Spleen (tissue), 7 donors: Measurements from ENCODE around the gene ADD1.

Experiments used
- POLR2A ChIP-seq, 3 donors: fragments of 450-650 bp; IDR thresholded peaks; one replicate each; pipeline ENCODE4 v1.5.1; 2017; ENCODE audit warnings: antibody characterized with exemption in 3 of 3, mild to moderate bottlenecking in 1 of 3
- TF ChIP-seq, protein P1 (sequence below), 11 experiments: fragments of 200-600 bp in 7 of 11; fragments of 450-650 bp in 4 of 11; sonication (generic) in 4 of 11; IDR thresholded peaks in 8 of 11; conservative IDR thresholded peaks in 3 of 11; 1 replicate in 7 of 11; 2 replicates in 4 of 11; pipeline versions ENCODE4 v1.4.0 to v1.8.0; 2016 to 2021; ENCODE audit warnings: antibody characterized with exemption in 11 of 11, inconsistent platforms in 4 of 11, mild to moderate bottlenecking in 1 of 11
- donor health status: DM: no; HTN: no; CAD: no; lungs with moderate emphysema.
- donor health status: DM: no; HTN: no; CAD: no.
- donor health status: DM: no; HTN: no; CAD: no.

DNA sequence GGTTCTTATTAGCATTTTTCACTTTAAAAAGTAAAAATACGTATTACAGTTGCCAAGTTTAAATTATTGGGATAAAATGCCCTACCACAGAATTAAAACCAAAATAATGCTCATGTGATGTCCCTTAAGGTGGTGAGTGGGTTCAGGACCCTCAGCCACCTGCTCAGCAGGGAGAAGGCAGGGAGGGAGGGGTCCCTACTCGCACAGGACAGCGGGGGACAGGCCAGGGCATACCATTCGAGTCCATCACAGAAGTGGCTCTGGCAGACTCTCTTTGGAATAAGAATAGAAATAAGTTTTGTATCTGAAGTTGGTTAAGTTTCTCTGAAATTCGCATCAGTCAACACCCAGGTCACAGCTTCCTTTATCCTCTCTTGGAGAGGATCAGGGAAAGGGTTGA is 81.9 kb downstream of the ADD1 start:
- TF ChIP-seq POLR2A (IDR thresholded peaks at IDR 0.05): no peak
- TF ChIP-seq, protein P1, sequence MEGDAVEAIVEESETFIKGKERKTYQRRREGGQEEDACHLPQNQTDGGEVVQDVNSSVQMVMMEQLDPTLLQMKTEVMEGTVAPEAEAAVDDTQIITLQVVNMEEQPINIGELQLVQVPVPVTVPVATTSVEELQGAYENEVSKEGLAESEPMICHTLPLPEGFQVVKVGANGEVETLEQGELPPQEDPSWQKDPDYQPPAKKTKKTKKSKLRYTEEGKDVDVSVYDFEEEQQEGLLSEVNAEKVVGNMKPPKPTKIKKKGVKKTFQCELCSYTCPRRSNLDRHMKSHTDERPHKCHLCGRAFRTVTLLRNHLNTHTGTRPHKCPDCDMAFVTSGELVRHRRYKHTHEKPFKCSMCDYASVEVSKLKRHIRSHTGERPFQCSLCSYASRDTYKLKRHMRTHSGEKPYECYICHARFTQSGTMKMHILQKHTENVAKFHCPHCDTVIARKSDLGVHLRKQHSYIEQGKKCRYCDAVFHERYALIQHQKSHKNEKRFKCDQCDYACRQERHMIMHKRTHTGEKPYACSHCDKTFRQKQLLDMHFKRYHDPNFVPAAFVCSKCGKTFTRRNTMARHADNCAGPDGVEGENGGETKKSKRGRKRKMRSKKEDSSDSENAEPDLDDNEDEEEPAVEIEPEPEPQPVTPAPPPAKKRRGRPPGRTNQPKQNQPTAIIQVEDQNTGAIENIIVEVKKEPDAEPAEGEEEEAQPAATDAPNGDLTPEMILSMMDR (IDR thresholded peaks at IDR 0.05 in 8 of 11, conservative IDR thresholded peaks at IDR 0.05 in 3 of 11): no peak
